ENCODE measurements around the gene FNDC7.
"Not testable (repeated sequence)": the region's sequence is repeated elsewhere in the genome, so short reads cannot be mapped to it uniquely, and the experiment has no call there.

FNDC7 gene, protein sequence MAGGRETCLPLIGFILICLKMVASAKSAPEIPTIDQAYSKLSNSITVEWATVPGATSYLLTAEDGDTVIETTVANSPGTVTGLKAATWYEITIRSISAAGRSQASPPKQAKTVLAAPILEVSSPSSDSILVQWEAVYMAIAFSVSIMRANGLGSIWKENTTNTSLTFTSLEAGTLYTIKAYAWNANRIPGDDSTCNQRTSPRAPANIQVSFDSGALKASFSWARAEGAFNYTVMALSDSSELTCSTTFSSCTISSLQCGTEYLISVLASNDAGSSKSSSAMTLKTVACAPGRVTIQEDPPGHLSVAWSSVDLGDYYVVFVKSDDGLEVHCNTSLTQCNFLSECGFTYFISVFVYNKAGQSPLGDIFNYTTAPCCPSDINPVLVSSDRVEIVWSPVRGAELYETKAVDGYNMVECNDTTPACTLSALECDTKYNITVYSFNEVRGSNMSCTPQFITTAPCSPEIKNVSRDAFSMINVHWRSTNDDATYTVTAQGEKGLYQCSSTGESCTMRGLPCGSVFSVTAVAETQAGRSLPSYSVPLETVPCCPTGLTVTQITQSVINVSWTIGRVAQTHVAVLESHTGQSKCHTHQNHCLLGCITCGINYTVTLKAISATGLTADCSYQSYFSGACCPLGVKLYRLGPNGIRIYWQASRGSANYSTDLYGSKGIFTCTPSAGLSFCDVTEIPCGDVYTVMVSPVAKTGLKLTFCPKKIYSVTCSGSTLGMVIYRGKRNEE

DNA sequence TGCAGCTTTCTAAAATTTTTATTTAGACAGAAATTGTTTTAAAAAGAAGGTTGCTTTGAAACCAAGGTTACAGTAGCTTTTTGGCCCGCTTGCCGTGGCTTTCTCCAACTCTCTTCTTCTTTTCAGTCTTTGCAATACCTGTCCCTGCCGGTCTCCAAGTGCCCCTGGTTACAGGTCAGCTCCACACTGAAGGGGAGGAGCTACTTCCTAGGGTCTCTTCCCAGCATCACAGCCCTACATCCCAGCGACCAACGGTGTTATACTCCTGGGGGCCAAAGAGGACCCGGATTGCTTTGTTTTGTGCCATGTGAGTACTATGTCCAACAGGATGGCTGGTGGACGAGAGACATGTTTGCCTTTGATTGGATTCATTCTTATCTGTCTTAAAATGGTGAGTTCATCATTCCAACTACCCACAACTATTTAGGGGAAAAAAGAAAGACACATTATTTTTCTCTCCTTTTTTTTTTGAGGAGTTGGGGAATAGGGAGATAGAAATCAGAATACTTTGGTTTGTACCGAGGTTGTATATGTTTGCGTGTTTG is at the start of gene FNDC7:
FNDC7 (plus strand) TSS at position 303 of the 545 bp plus-strand sequence; CDS start at position 329, 26 bp downstream.
- DNase-seq (ENCODE audit: low read depth), result no peak
- no peak within 1 kb of the TSS for H3K4me3 ChIP-seq (ENCODE audit: low read length)
- TF ChIP-seq, protein P1, sequence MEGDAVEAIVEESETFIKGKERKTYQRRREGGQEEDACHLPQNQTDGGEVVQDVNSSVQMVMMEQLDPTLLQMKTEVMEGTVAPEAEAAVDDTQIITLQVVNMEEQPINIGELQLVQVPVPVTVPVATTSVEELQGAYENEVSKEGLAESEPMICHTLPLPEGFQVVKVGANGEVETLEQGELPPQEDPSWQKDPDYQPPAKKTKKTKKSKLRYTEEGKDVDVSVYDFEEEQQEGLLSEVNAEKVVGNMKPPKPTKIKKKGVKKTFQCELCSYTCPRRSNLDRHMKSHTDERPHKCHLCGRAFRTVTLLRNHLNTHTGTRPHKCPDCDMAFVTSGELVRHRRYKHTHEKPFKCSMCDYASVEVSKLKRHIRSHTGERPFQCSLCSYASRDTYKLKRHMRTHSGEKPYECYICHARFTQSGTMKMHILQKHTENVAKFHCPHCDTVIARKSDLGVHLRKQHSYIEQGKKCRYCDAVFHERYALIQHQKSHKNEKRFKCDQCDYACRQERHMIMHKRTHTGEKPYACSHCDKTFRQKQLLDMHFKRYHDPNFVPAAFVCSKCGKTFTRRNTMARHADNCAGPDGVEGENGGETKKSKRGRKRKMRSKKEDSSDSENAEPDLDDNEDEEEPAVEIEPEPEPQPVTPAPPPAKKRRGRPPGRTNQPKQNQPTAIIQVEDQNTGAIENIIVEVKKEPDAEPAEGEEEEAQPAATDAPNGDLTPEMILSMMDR (conservative IDR thresholded peaks at IDR 0.05; ENCODE audit: low read depth, low read length), result no peak

- H3K4me3 ChIP-seq (ENCODE audit: low read length), result no peak overlapping the region
- DNase-seq (ENCODE audit: low read depth), result no peak
- TF ChIP-seq, protein P1 (conservative IDR thresholded peaks at IDR 0.05; ENCODE audit: low read depth, low read length), result no peak
Observed at GRCh38 chr1:108663074-108663473, 49.6 kb upstream of the FNDC7 start.

GRCh38 chr1:108664481-108664880 is 48.2 kb upstream of the FNDC7 start:
- DNase-seq (ENCODE audit: low read depth), result no peak
- H3K4me3 ChIP-seq (ENCODE audit: low read length), result no peak overlapping the region
- TF ChIP-seq, protein P1 (conservative IDR thresholded peaks at IDR 0.05; ENCODE audit: low read depth, low read length), result no peak

GRCh38 chr1:108665067-108665466 is 47.6 kb upstream of the FNDC7 start:
- TF ChIP-seq, protein P1 (conservative IDR thresholded peaks at IDR 0.05; ENCODE audit: low read depth, low read length), result no peak
- DNase-seq (ENCODE audit: low read depth), result no peak
- no peak overlapping the region for H3K4me3 ChIP-seq (ENCODE audit: low read length)

GRCh38 chr1:108665771-108666170 is 46.9 kb upstream of the FNDC7 start:
- DNase-seq (ENCODE audit: low read depth), result no peak
- no peak overlapping the region for H3K4me3 ChIP-seq (ENCODE audit: low read length)
- TF ChIP-seq, protein P1 (conservative IDR thresholded peaks at IDR 0.05; ENCODE audit: low read depth, low read length), result no peak

DNA sequence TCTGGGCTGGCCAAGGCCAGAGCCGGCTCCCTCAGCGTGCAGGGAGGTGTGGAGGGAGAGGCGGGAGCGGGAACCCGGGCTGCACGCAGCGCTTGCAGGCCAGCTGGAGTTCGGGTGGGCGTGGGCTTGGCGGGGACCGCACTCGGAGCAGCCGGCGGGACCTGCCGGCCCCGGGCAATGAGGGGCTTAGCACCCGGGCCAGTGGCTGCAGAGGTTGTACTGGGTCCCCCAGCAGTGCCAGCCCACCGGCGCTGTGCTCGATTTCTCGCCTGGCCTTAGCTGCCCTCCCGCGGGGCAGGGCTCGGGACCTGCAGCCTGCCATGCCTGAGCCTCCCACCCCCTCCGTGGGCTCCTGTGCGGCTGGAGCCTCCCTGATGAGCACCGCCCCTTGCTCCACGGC is 45.3 kb upstream of the FNDC7 start:
- not testable (repeated sequence) for H3K4me3 ChIP-seq (ENCODE audit: low read length); DNase-seq (ENCODE audit: low read depth)

DNA sequence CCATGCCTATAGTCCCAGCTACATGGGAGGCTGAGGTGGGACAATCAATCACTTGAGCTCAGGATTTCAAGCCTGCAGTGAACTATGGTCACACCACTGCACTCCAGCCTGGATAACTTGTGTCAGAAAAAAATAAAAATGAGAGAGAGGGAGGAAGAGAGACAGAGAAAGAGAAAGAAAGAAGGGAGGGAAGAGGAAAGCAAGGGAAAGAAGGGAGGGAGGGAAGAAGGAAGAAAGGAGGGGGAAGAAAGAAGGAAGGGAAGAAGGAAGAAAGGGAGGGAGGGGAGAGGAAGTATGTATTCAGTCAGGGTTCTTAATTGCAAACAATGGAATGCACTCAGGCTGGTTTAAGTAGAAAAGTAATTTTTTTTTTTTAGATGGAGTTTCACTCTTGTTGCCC is 43.9 kb upstream of the FNDC7 start:
- DNase-seq (ENCODE audit: low read depth), result no peak
- TF ChIP-seq, protein P1 (conservative IDR thresholded peaks at IDR 0.05; ENCODE audit: low read depth, low read length), result no peak

More for the DNA sequence above, 43.9 kb upstream of the FNDC7 start:
- H3K4me3 ChIP-seq (ENCODE audit: low read length), result no peak overlapping the region
